ENCODE results near the gene UBE2J2. TPM values are rescaled to one million over a fixed set of nuclear protein-coding genes. Genes with fewer than 3 reads are reported as not detected.
"Not testable (repeated sequence)": the region's sequence is repeated elsewhere in the genome, so short reads cannot be mapped to it uniquely, and the experiment has no call there.

Gene UBE2J2
- 39.6 TPM for total RNA-seq

GRCh38 chr1:1273512-1274298 lies at the start of gene UBE2J2:
UBE2J2 (minus strand) TSS chr1:1273854; CDS start chr1:1267992, 5,862 bp downstream.
- DNase-seq, result peak; percentile 93

- DNase-seq, result no peak
Measured at GRCh38 chr1:1322952-1323351, 49.3 kb upstream of the UBE2J2 start.

- no peak for DNase-seq
Measured at GRCh38 chr1:1322418-1322817, 48.8 kb upstream of the UBE2J2 start.

DNA sequence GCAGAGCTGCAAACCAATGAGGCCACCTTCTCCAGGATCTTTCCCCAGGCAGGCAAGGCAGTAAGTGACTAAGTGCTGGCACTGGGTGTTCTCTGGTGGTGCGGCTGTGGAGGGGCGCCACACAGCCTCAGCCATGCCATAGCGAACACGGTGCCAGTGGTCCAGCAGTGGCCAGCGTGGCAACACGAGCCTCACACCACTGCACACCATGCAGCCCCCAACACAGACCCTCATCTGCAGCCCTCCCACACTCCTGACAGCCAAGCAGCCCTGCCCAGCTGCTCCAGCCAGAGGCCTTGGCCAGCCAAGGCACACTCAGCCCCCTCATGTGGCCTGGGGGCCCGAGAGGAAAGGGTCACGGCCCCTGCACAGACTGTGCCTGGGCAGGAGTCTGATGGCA lies 47.8 kb upstream of the UBE2J2 start:
- DNase-seq, result no peak

GRCh38 chr1:1320666-1321448 lies 47.2 kb upstream of the UBE2J2 start:
- DNase-seq, result no peak

DNA sequence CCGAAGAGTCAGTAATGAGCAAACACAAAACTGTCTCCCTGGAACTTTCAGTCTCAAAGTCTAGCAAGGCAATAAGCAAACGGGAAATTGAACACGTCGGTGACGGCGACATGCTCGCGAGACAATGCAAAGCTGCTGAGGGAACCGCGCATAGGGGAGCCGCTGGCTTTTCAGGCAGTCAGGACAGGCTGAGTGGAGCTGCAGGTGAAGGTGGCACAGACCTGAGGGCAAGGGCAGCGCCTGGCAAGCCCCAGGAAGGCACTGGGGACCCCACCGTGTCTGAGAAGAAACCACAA lies 45.9 kb upstream of the UBE2J2 start:
- no peak for DNase-seq

DNA sequence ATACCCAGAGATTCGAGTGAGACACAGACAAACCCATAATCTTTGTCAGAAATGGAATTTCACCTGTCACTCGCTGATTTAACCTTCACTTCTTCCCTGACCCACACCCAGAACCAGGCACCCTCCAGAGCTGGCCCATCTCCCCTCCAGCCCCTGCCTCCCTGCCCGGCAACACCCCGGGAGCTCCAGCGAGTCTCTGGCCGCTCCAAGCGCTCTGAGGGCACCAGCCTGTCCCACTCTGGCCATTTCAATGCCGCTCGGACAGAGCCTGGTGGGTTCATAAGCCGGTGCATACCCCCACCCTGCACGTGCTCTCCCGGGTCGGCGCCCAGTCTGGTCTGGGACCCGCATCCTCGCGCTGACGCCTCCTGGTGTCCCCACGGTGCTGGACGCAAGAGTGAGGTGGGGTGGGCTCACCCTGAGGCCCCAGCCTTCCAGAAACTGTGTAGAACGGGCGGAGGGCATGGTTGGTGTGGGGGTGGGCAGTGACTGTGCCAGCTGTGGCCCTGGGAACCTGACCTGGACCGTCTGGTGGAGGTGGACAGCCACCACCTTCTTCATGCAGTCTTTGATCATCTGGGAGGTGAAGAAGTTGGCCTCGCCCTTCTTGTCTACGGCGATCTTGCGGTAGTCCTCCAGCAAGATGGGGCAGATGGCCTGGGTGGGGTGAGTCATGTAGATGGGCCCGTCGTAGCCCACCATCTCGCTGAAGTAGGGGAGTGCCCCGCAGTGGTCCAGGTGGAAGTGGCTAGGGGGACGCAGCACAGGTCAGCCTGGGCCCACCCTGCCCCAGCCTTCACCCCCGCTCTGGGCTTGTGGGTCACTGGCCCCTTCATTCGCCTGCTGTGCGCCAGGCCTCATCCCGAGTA lies 45.4 kb upstream of the UBE2J2 start:
- DNase-seq, result no peak

- DNase-seq, result peak; percentile 59
Measured at GRCh38 chr1:1318131-1318652, 44.5 kb upstream of the UBE2J2 start.

- no peak for DNase-seq
Measured at GRCh38 chr1:1317420-1317819, 43.8 kb upstream of the UBE2J2 start.

- DNase-seq, result not testable (repeated sequence)
Measured at GRCh38 chr1:1316199-1316598, 42.5 kb upstream of the UBE2J2 start.

GRCh38 chr1:1315435-1315954 lies 41.8 kb upstream of the UBE2J2 start:
- no peak for DNase-seq

DNA sequence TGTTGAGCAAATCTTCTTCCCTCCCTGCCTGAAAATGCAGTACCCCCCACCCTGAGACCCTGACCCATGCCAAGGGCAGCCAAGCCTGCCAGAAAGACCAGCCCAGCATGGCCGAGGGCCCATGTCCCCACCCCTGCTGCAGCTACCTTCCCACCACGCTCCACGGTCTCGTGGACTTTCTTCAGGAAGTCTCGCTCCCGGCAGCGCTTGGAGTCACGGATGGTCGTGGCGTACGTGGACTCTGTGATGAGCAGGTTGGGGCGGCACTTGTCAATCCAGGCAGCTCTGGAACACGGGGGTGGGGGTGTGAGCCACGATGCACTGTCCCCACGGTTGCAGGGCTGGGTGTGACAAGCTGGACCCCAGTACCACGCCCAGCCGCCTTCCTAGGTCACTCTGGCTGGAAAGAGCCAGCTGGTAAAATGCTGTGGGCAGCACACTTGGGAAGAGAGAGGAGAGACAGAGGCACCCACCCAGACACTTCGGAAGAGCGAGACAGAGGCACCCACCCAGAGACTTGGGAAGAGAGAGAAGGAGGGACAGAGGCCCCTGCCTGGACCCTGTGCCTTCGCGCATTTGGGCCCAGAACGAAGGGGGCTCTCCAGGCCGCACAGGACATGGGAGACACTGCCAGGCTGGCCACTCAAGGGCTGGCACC lies 41.2 kb upstream of the UBE2J2 start:
- no peak for DNase-seq

- no peak for DNase-seq
Measured at GRCh38 chr1:1314237-1314586, 40.6 kb upstream of the UBE2J2 start.

GRCh38 chr1:1313500-1314236 lies 40.0 kb upstream of the UBE2J2 start:
- DNase-seq, result no peak

- no peak for DNase-seq
Measured at GRCh38 chr1:1312450-1313314, 39.0 kb upstream of the UBE2J2 start.

- DNase-seq, result no peak
Measured at GRCh38 chr1:1311107-1312104, 37.8 kb upstream of the UBE2J2 start.

DNA sequence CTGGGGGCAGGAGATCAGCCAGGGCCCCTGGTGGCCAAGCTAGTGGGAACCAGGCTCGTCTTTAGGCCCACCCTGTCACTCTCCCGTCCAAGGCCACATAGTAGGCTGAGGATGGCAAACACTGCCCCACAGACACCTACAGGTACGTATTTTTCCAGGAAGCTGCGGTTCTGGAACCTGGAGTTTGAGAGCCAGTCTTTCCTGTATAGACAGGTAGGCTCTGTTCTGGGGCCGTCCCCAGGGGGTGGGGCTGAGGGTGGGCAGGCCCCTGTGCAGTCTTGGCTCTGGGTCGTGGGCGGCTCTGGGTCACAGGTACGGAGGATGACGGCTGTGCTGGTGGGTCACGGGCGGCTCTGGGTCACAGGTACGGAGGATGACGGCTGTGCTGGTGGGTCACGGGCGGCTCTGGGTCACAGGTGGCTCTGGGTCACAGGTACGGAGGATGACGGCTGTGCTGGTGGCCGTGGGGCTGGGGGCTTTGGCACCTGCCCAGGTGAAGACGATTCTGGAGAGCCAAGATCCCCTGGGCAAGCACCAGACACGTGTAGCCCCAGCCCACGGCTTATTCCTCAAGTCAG lies 36.9 kb upstream of the UBE2J2 start:
- no peak for DNase-seq

DNA sequence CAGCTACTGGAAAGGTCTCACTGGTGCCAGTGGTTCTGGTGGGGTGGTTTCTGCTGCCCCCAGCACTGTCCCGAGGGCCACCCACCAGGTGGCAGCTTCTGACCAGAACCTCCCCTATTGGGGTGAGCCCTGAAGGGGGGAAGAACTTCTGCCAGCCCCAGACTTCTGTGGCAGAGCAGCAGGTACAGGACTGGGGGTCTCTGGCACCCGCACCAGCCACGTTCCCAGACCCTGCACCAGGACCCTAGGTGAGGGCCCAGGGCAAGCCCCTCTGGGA lies 36.4 kb upstream of the UBE2J2 start:
- no peak for DNase-seq

All from occipital lobe (tissue), 2 donors.